WI38 (cell line): ENCODE data around the gene PBX1.

ENCODE experiments used
- H3K4me3 ChIP-seq: 2 replicates; pipeline ENCODE4 v1.5.1; 2011; ENCODE audit warnings: low read depth, mild to moderate bottlenecking, control low read depth, low read length
- CTCF ChIP-seq: IDR thresholded peaks from 2 replicates; pipeline ENCODE4 v1.5.1; 2012; ENCODE audit warnings: low read depth, mild to moderate bottlenecking, control low read depth, low read length

Gene PBX1

GRCh38 chr1:164780111-164780812 lies 221.3 kb downstream of the PBX1 start:
- H3K4me3 ChIP-seq = no peak overlapping the region
- no peak for TF ChIP-seq CTCF

- TF ChIP-seq CTCF = no peak
- no peak overlapping the region for H3K4me3 ChIP-seq
Measured at GRCh38 chr1:164780863-164781262, 221.9 kb downstream of the PBX1 start.

GRCh38 chr1:164781972-164782371 lies 223.0 kb downstream of the PBX1 start:
- H3K4me3 ChIP-seq = no peak overlapping the region
- TF ChIP-seq CTCF = no peak

- H3K4me3 ChIP-seq = no peak overlapping the region
- TF ChIP-seq CTCF = no peak
Measured at GRCh38 chr1:164783778-164784555, 225.0 kb downstream of the PBX1 start.

- no peak for TF ChIP-seq CTCF
- H3K4me3 ChIP-seq = no peak overlapping the region
Measured at GRCh38 chr1:164784960-164785359, 226.0 kb downstream of the PBX1 start.

GRCh38 chr1:164785841-164786534 lies 227.0 kb downstream of the PBX1 start:
- TF ChIP-seq CTCF = no peak
- no peak overlapping the region for H3K4me3 ChIP-seq
